NCI-H2171 treated with DMSO at 0.1 percent for 48 hours (cell line): Measurements from ENCODE around the gene DCP1B.

Source experiments
- DNase-seq: peaks from one replicate; lab custom pipeline; 2025; lab: John Stamatoyannopoulos, UW

The DCP1B gene

GRCh38 chr12:1934831-1935230 is 69.4 kb downstream of the DCP1B start:
- DNase-seq, result no peak

- DNase-seq, result peak; percentile 55
Observed at GRCh38 chr12:1934068-1934467, 70.2 kb downstream of the DCP1B start.

- peak; percentile 98 for DNase-seq
Observed at GRCh38 chr12:1933342-1934051, 70.8 kb downstream of the DCP1B start.

GRCh38 chr12:1932264-1932777 is 71.9 kb downstream of the DCP1B start:
- peak; percentile 93 for DNase-seq

GRCh38 chr12:1931642-1932041 is 72.6 kb downstream of the DCP1B start:
- no peak for DNase-seq

GRCh38 chr12:1930803-1931597 is 73.3 kb downstream of the DCP1B start:
- DNase-seq, result no peak

GRCh38 chr12:1929985-1930802 is 74.1 kb downstream of the DCP1B start:
- no peak for DNase-seq

GRCh38 chr12:1929241-1929984 is 74.8 kb downstream of the DCP1B start:
- no peak for DNase-seq

- DNase-seq, result no peak
Observed at GRCh38 chr12:1928439-1929121, 75.7 kb downstream of the DCP1B start.

GRCh38 chr12:1927751-1928351 is 76.4 kb downstream of the DCP1B start:
- no peak for DNase-seq

- no peak for DNase-seq
Observed at GRCh38 chr12:1927051-1927680, 77.1 kb downstream of the DCP1B start.

GRCh38 chr12:1926251-1926657 is 78.0 kb downstream of the DCP1B start:
- no peak for DNase-seq

- DNase-seq, result no peak
Observed at GRCh38 chr12:1925684-1926006, 78.6 kb downstream of the DCP1B start.

GRCh38 chr12:1924996-1925683 is 79.1 kb downstream of the DCP1B start:
- DNase-seq, result no peak

- DNase-seq, result no peak
Observed at GRCh38 chr12:1922985-1923384, 81.3 kb downstream of the DCP1B start.

GRCh38 chr12:1922075-1922709 is 82.1 kb downstream of the DCP1B start:
- DNase-seq, result no peak

- no peak for DNase-seq
Observed at GRCh38 chr12:1920971-1921370, 83.3 kb downstream of the DCP1B start.

GRCh38 chr12:1920436-1920835 is 83.8 kb downstream of the DCP1B start:
- no peak for DNase-seq

GRCh38 chr12:1919763-1920162 is 84.5 kb downstream of the DCP1B start:
- DNase-seq, result no peak
